Peyer's patch (tissue), 4 donors: Measurements from ENCODE around the gene TTC12. TPM values are rescaled to one million over a fixed set of nuclear protein-coding genes. Genes with fewer than 3 reads are reported as not detected.
A peak's percentile ranks its signal among the peaks of the same experiment; 100 is the strongest.
"Not testable (repeated sequence)": the region's sequence is repeated elsewhere in the genome, so short reads cannot be mapped to it uniquely, and the experiment has no call there.

Source experiments
- DNase-seq, 3 donors: peaks; one replicate each; pipeline ENCODE4 v3.0.0-alpha.2; 2017 to 2019
- H3K27ac ChIP-seq, 4 donors: fragments of 200-600 bp; sonication (generic); one replicate each; pipeline ENCODE4 v1.5.1; 2016 to 2019
- H3K27me3 ChIP-seq, 2 donors: fragments of 200-600 bp; sonication (generic); one replicate each; pipeline ENCODE4 v1.5.1; 2019
- H3K36me3 ChIP-seq, 3 donors: fragments of 200-600 bp; sonication (generic); one replicate each; pipeline ENCODE4 v1.5.1; 2016 to 2019
- H3K4me1 ChIP-seq, 4 donors: fragments of 200-600 bp; sonication (generic); one replicate each; pipeline ENCODE4 v1.5.1; 2016 to 2019
- H3K4me3 ChIP-seq, 4 donors: fragments of 200-600 bp; sonication (generic); 1 replicate in 3 of 4; 2 replicates in 1 of 4; pipeline ENCODE4 v1.5.1; 2016 to 2019; ENCODE audit warnings: mild to moderate bottlenecking in 1 of 4
- H3K9me3 ChIP-seq, 4 donors: fragments of 200-600 bp; sonication (generic); one replicate each; pipeline ENCODE4 v1.5.1; 2016 to 2019; ENCODE audit warnings: mild to moderate bottlenecking in 1 of 4
- CTCF ChIP-seq, 6 experiments: fragments of 450-650 bp in 4 of 6; fragments of 200-600 bp in 2 of 6; sonication (generic) in 1 of 6; IDR thresholded peaks; one replicate each; pipeline ENCODE4 v1.5.1; 2017 to 2019; ENCODE audit warnings: antibody characterized with exemption in 6 of 6, mild to moderate bottlenecking in 3 of 6, moderate library complexity in 1 of 6
- POLR2A ChIP-seq, 2 donors: fragments of 450-650 bp; IDR thresholded peaks; one replicate each; pipeline ENCODE4 v1.5.1; 2017; ENCODE audit warnings: antibody characterized with exemption in 2 of 2, mild to moderate bottlenecking in 2 of 2, moderate library complexity in 2 of 2
- total RNA-seq, 4 donors: library from RNA; depleted of rRNA; stranded (reverse); fragments of >200 nt; gene quantifications; one replicate each; pipeline ENCODE4 v1.1.0, GENCODE V29; 2016

The TTC12 gene
- total RNA-seq, 4 donors from 2014 or later = 6.3 to 62.7 (median 19.8) TPM

- TF ChIP-seq CTCF (IDR thresholded peaks at IDR 0.05) = no peak
- TF ChIP-seq POLR2A (IDR thresholded peaks at IDR 0.05) = no peak
- H3K9me3 ChIP-seq = no peaks in the 10 kb centered on the region
- H3K36me3 ChIP-seq = no peaks in the 10 kb centered on the region
- H3K27me3 ChIP-seq = no peaks in the 10 kb centered on the region
- H3K4me3 ChIP-seq = no peak overlapping the region
- no peaks in the 10 kb centered on the region for H3K4me1 ChIP-seq
- no peak for DNase-seq
- no peak overlapping the region for H3K27ac ChIP-seq
Measured at GRCh38 chr11:113293936-113294335, 20.4 kb upstream of the TTC12 start.

- Histone ChIP-seq H3K27ac (no peak overlapping the region), H3K4me3 (no peak overlapping the region), H3K27me3 (no peaks in the 10 kb centered on the region), H3K36me3 (no peaks in the 10 kb centered on the region), H3K4me1 (no peaks in the 10 kb centered on the region), H3K9me3 (no peaks in the 10 kb centered on the region)
- no peak for DNase-seq
- TF ChIP-seq POLR2A (IDR thresholded peaks at IDR 0.05) (no peak), CTCF (IDR thresholded peaks at IDR 0.05) (no peak)
Measured at GRCh38 chr11:113295993-113296392, 18.4 kb upstream of the TTC12 start.

GRCh38 chr11:113296447-113297205 lies 17.8 kb upstream of the TTC12 start:
- Histone ChIP-seq H3K4me3 (no peak overlapping the region), H3K9me3 (no peaks in the 10 kb centered on the region), H3K36me3 (no peaks in the 10 kb centered on the region), H3K4me1 (no peaks in the 10 kb centered on the region), H3K27me3 (no peaks in the 10 kb centered on the region), H3K27ac (no peak overlapping the region)
- TF ChIP-seq CTCF (IDR thresholded peaks at IDR 0.05) = no peak
- no peak for TF ChIP-seq POLR2A (IDR thresholded peaks at IDR 0.05)
- no peak for DNase-seq

- DNase-seq, H3K36me3 ChIP-seq, H3K27me3 ChIP-seq, H3K27ac ChIP-seq, H3K4me3 ChIP-seq, H3K9me3 ChIP-seq, H3K4me1 ChIP-seq: not testable (repeated sequence)
Measured at GRCh38 chr11:113298496-113298895, 15.9 kb upstream of the TTC12 start.

GRCh38 chr11:113304916-113305315 lies 9.5 kb upstream of the TTC12 start:
- no peak for DNase-seq
- no peak overlapping the region for H3K27ac ChIP-seq
- TF ChIP-seq POLR2A (IDR thresholded peaks at IDR 0.05) = no peak
- no peak for TF ChIP-seq CTCF (IDR thresholded peaks at IDR 0.05)

GRCh38 chr11:113305440-113306336 lies 8.7 kb upstream of the TTC12 start:
- Histone ChIP-seq H3K4me3 (no peak overlapping the region), H3K36me3 (no peaks in the 10 kb centered on the region), H3K27ac (no peak overlapping the region), H3K27me3 (no peaks in the 10 kb centered on the region), H3K9me3 (no peaks in the 10 kb centered on the region), H3K4me1 (no peaks in the 10 kb centered on the region)
- DNase-seq = peak; percentile 61 to 88 (median 83)
- peak; percentile 58 to 95 (median 89) for TF ChIP-seq CTCF (IDR thresholded peaks at IDR 0.05)
- no peak for TF ChIP-seq POLR2A (IDR thresholded peaks at IDR 0.05)

More at GRCh38 chr11:113304916-113305315, 9.5 kb upstream of the TTC12 start:
- no peak overlapping the region for H3K4me3 ChIP-seq
- H3K36me3 ChIP-seq = no peaks in the 10 kb centered on the region
- H3K27me3 ChIP-seq = no peaks in the 10 kb centered on the region
- no peaks in the 10 kb centered on the region for H3K4me1 ChIP-seq
- no peaks in the 10 kb centered on the region for H3K9me3 ChIP-seq
